ENCODE measurements around the gene MYL6B. TPM values are rescaled to one million over a fixed set of nuclear protein-coding genes. Genes with fewer than 3 reads are reported as not detected.
"Not testable (repeated sequence)": the region's sequence is repeated elsewhere in the genome, so short reads cannot be mapped to it uniquely, and the experiment has no call there.

MYL6B gene
- total RNA-seq, 3 donors from 2014 or later: 30.3 to 34.5 (median 30.8) TPM

- no peak for ATAC-seq
- H3K9me3 Mint-ChIP-seq: no peaks in the 10 kb centered on the region
Observed at GRCh38 chr12:56192582-56192981, 40.2 kb downstream of the MYL6B start.

GRCh38 chr12:56193025-56193578 lies 40.7 kb downstream of the MYL6B start:
- Mint-ChIP-seq H3K4me3 (no peak overlapping the region), H3K9me3 (no peaks in the 10 kb centered on the region), H3K27me3 (ENCODE audit: low read depth) (peaks cover 2% of the 10 kb centered on the region), H3K36me3 (ENCODE audit: insufficient read depth) (no peaks in the 10 kb centered on the region), H3K4me1 (ENCODE audit: low read depth) (peaks cover 27% of the 10 kb centered on the region)
- DNase-seq (peak; percentile 66), ATAC-seq (no peak)

More at GRCh38 chr12:56192582-56192981, 40.2 kb downstream of the MYL6B start:
- Mint-ChIP-seq H3K4me3 (no peak overlapping the region), H3K36me3 (ENCODE audit: insufficient read depth) (no peaks in the 10 kb centered on the region), H3K4me1 (ENCODE audit: low read depth) (peaks cover 32% of the 10 kb centered on the region), H3K27me3 (ENCODE audit: low read depth) (peaks cover 2% of the 10 kb centered on the region)
- DNase-seq: no peak

GRCh38 chr12:56196818-56197550 lies 44.6 kb downstream of the MYL6B start:
- H3K27me3 Mint-ChIP-seq (ENCODE audit: low read depth); H3K4me1 Mint-ChIP-seq (ENCODE audit: low read depth); H3K9me3 Mint-ChIP-seq; H3K4me3 Mint-ChIP-seq; DNase-seq; ATAC-seq; H3K36me3 Mint-ChIP-seq (ENCODE audit: insufficient read depth): not testable (repeated sequence)

GRCh38 chr12:56197921-56198635 lies 45.7 kb downstream of the MYL6B start:
- H3K36me3 Mint-ChIP-seq (ENCODE audit: insufficient read depth): no peaks in the 10 kb centered on the region
- no peak overlapping the region for H3K4me3 Mint-ChIP-seq
- H3K4me1 Mint-ChIP-seq (ENCODE audit: low read depth): peaks cover 6% of the 10 kb centered on the region
- no peak for ATAC-seq
- DNase-seq: no peak
- no peaks in the 10 kb centered on the region for H3K9me3 Mint-ChIP-seq
- no peaks in the 10 kb centered on the region for H3K27me3 Mint-ChIP-seq (ENCODE audit: low read depth)

GRCh38 chr12:56198836-56199235 lies 46.4 kb downstream of the MYL6B start:
- no peaks in the 10 kb centered on the region for H3K27me3 Mint-ChIP-seq (ENCODE audit: low read depth)
- no peak for DNase-seq
- H3K4me1 Mint-ChIP-seq (ENCODE audit: low read depth): peaks cover 1% of the 10 kb centered on the region
- ATAC-seq: no peak
- no peaks in the 10 kb centered on the region for H3K36me3 Mint-ChIP-seq (ENCODE audit: insufficient read depth)
- no peak overlapping the region for H3K4me3 Mint-ChIP-seq
- H3K9me3 Mint-ChIP-seq: no peaks in the 10 kb centered on the region

- Mint-ChIP-seq H3K4me1 (ENCODE audit: low read depth) (peaks cover 3% of the 10 kb centered on the region), H3K4me3 (no peak overlapping the region), H3K36me3 (ENCODE audit: insufficient read depth) (peaks cover 9% of the 10 kb centered on the region), H3K9me3 (no peaks in the 10 kb centered on the region), H3K27me3 (ENCODE audit: low read depth) (no peaks in the 10 kb centered on the region)
- DNase-seq (no peak), ATAC-seq (no peak)
Observed at GRCh38 chr12:56202366-56202765, 50.0 kb downstream of the MYL6B start.

- DNase-seq: no peak
- Mint-ChIP-seq H3K4me1 (ENCODE audit: low read depth) (peaks cover 3% of the 10 kb centered on the region), H3K4me3 (no peak overlapping the region), H3K36me3 (ENCODE audit: insufficient read depth) (peaks cover 13% of the 10 kb centered on the region), H3K9me3 (no peaks in the 10 kb centered on the region), H3K27me3 (ENCODE audit: low read depth) (no peaks in the 10 kb centered on the region)
- no peak for ATAC-seq
Observed at GRCh38 chr12:56202838-56203237, 50.5 kb downstream of the MYL6B start.

- DNase-seq (no peak), ATAC-seq (no peak)
- no peak overlapping the region for H3K4me3 Mint-ChIP-seq
- peaks cover 13% of the 10 kb centered on the region for H3K36me3 Mint-ChIP-seq (ENCODE audit: insufficient read depth)
- peaks cover 3% of the 10 kb centered on the region for H3K4me1 Mint-ChIP-seq (ENCODE audit: low read depth)
- H3K27me3 Mint-ChIP-seq (ENCODE audit: low read depth): no peaks in the 10 kb centered on the region
- no peaks in the 10 kb centered on the region for H3K9me3 Mint-ChIP-seq
Observed at GRCh38 chr12:56204275-56204674, 51.9 kb downstream of the MYL6B start.

- no peaks in the 10 kb centered on the region for H3K27me3 Mint-ChIP-seq (ENCODE audit: low read depth)
- peaks cover 3% of the 10 kb centered on the region for H3K4me1 Mint-ChIP-seq (ENCODE audit: low read depth)
- DNase-seq (no peak), ATAC-seq (no peak)
- no peaks in the 10 kb centered on the region for H3K9me3 Mint-ChIP-seq
- peaks cover 21% of the 10 kb centered on the region for H3K36me3 Mint-ChIP-seq (ENCODE audit: insufficient read depth)
- no peak overlapping the region for H3K4me3 Mint-ChIP-seq
Observed at GRCh38 chr12:56205445-56205844, 53.1 kb downstream of the MYL6B start.

GRCh38 chr12:56206452-56207166 lies 54.2 kb downstream of the MYL6B start:
- H3K36me3 Mint-ChIP-seq (ENCODE audit: insufficient read depth): peaks cover 26% of the 10 kb centered on the region
- H3K9me3 Mint-ChIP-seq: no peaks in the 10 kb centered on the region
- H3K4me1 Mint-ChIP-seq (ENCODE audit: low read depth): peaks cover 3% of the 10 kb centered on the region
- H3K4me3 Mint-ChIP-seq: no peak overlapping the region
- peak; percentile 18 for DNase-seq
- no peaks in the 10 kb centered on the region for H3K27me3 Mint-ChIP-seq (ENCODE audit: low read depth)
- ATAC-seq: peak; percentile 55 to 62

Other genes starting within 250 kb of the MYL6B start
- gene PYM1, start 224.7 kb upstream of the MYL6B start, total RNA-seq: 10 to 100 TPM; 24.9 to 30.0 (median 28.4) TPM
- gene DGKA, start 221.4 kb upstream of the MYL6B start, total RNA-seq: 100 to 1,000 TPM; 132 to 164 (median 153) TPM
- under 1 TPM in 2 of 3 donors, not detected in 1; 0.13 to 0.41 TPM for gene PMEL, start 186.5 kb upstream of the MYL6B start, total RNA-seq
- 10 to 100 TPM; 65.4 to 80.1 (median 74.1) TPM for gene CDK2, start 185.8 kb upstream of the MYL6B start, total RNA-seq
- 10 to 100 TPM; 18.5 to 27.5 (median 22.6) TPM for gene RAB5B, start 178.5 kb upstream of the MYL6B start, total RNA-seq
- 1 to 10 TPM in 2 of 3 donors, under 1 TPM in 1; 0.68 to 1.3 (median 1.2) TPM for gene SUOX, start 155.3 kb upstream of the MYL6B start, total RNA-seq
- 10 to 100 TPM in 2 of 3 donors, 1 to 10 TPM in 1; 9.4 to 14.6 (median 10.5) TPM for gene IKZF4, start 131.5 kb upstream of the MYL6B start, total RNA-seq
- 100 to 1,000 TPM in 2 of 3 donors, 10 to 100 TPM in 1; 73.1 to 118 (median 110) TPM for gene RPS26, start 110.7 kb upstream of the MYL6B start, total RNA-seq
- gene ERBB3, start 72.4 kb upstream of the MYL6B start, total RNA-seq: 1 to 10 TPM in 1 of 3 donors, under 1 TPM in 2; 0.48 to 1.6 (median 0.63) TPM
- gene PA2G4, start 48.0 kb upstream of the MYL6B start, total RNA-seq: 100 to 1,000 TPM; 538 to 590 (median 573) TPM
- 1,000 to 10,000 TPM; 3,827 to 4,080 (median 3,837) TPM for gene RPL41, start 36.0 kb upstream of the MYL6B start, total RNA-seq
- 1 to 10 TPM; 7.4 to 8.3 (median 8.2) TPM for gene ZC3H10, start 34.3 kb upstream of the MYL6B start, total RNA-seq
- 100 to 1,000 TPM in 2 of 3 donors, 10 to 100 TPM in 1; 95.9 to 113 (median 106) TPM for gene ESYT1, start 24.3 kb upstream of the MYL6B start, total RNA-seq
- 100 to 1,000 TPM; 684 to 725 (median 686) TPM for gene MYL6, start 5.8 kb downstream of the MYL6B start, total RNA-seq
- gene SMARCC2, start 36.9 kb downstream of the MYL6B start, total RNA-seq: 10 to 100 TPM; 85.7 to 92.9 (median 86.4) TPM
- 10 to 100 TPM; 39.3 to 45.6 (median 40.1) TPM for gene RNF41, start 69.3 kb downstream of the MYL6B start, total RNA-seq
- gene NABP2, start 71.8 kb downstream of the MYL6B start, total RNA-seq: 100 to 1,000 TPM in 1 of 3 donors, 10 to 100 TPM in 2; 92.7 to 103 (median 98.9) TPM
- gene SLC39A5, start 77.5 kb downstream of the MYL6B start, total RNA-seq: under 1 TPM; 0.53 to 0.84 (median 0.79) TPM
- gene ANKRD52, start 105.8 kb downstream of the MYL6B start, total RNA-seq: 10 to 100 TPM; 60.8 to 70.3 (median 67.5) TPM
- gene COQ10A, start 114.4 kb downstream of the MYL6B start, total RNA-seq: 10 to 100 TPM; 11.1 to 13.7 (median 11.5) TPM
- 100 to 1,000 TPM; 344 to 373 (median 354) TPM for gene CS, start 147.7 kb downstream of the MYL6B start, total RNA-seq
- 100 to 1,000 TPM; 162 to 178 (median 174) TPM for gene CNPY2, start 163.4 kb downstream of the MYL6B start, total RNA-seq
- gene PAN2, start 181.4 kb downstream of the MYL6B start, total RNA-seq: 10 to 100 TPM; 16.4 to 20.3 (median 17.3) TPM
- gene IL23A, start 186.3 kb downstream of the MYL6B start, total RNA-seq: 10 to 100 TPM; 19.8 to 35.1 (median 26.4) TPM
- 10 to 100 TPM; 35.8 to 55.5 (median 50.4) TPM for gene STAT2, start 207.5 kb downstream of the MYL6B start, total RNA-seq
- under 1 TPM in 1 of 3 donors, not detected in 2; 0.16 TPM for gene APOF, start 210.3 kb downstream of the MYL6B start, total RNA-seq

Measured in activated T-cell treated with anti-CD3 and anti-CD28 coated beads, Interleukin-2, amount 50 U/mL, for 4 hours (primary cell).